NCI-H748 (cell line): ENCODE results near the gene LIPT2.
A peak's percentile ranks its signal among the peaks of the same experiment; 100 is the strongest.

Experiments
- DNase-seq: peaks from one replicate; lab custom pipeline; 2025; ENCODE audit not compliant: unreplicated experiment; lab: John Stamatoyannopoulos, UW

The LIPT2 gene

DNA sequence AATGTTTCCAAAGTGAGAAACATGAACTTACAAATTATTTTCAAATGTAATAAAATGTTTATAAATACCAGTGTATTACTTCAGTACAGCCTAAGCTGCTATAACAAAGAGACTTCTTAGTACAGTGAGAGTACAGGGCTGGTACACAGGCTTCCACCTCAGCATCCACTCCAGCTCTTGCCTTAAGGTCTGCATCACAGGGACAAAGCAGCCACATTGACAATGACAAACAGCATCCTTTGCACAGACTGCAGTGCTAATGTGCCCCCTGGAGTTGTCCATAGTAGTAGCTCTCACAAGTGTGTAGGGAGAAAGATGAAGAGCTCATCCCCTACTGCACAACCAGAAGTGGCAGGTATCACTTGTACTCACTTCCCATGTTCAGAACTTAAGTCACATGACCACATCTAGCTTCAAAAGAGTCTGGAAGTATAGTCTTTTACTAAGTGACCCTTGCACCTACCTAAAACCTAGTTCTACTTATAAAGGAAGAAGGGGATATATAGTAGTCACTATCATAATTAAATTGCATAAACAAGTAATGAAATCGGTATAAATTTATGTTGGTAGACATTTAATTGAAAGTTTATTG lies 10.7 kb upstream of the LIPT2 start:
- no peak for DNase-seq

DNA sequence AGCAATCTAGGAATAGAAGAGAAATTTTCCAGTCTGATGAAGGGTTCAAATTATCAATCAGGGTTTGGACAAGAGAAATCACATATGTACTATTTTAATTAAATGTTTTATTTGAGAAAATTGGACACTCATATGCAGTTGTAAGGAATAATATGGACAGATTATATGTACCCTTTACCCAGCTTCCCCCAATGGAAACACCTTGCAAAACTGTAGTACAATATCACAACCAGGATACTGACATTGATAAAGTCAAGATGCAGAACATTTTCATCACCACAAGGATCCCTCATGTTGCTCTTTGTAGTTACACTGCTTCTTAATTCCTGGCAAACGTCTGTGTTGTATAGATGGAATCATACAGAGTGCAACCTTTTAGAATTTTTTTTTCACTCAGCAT lies 1.4 kb upstream of the LIPT2 start:
- no peak for DNase-seq

DNA sequence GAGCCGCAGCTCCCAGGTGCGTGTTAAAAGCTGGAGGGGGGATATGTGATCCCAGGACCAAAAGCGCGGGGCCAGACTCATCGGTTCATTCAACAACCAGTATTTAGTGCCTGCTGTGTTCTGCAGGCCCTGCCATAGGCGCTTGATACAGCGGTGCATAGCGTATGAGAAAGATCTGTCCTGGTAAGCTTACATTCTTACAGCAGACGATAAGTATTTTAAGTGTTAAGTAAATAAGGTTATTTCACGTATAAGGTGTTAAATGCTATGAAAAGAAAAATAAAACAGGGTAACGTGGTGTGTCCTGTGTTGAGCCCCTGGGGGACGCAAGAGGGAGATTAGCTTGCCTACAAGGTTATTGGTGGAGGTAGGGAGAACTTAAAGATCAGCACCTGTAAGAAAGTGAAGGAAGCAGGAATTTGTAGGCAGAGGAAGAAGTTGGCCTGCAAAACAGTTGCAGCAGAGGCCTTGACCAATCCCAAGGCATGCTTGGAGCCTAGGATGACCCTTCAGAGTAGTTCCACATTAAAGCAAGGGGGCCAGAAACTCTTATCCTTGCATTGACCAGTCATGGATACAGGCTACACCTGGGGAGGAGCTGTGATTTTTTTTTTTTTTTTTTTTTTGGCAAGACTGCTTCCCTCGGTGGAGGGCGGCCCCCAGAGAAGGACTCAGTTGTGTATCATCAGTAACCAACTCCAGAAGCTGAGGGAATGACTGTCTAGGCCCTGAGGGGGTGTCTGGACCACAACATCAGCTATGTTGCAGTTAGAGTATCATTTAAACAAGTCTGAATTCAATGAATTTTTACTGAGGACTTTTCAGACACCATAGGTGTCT lies 487 bp upstream of the LIPT2 start:
- DNase-seq: peak; percentile 92

DNA sequence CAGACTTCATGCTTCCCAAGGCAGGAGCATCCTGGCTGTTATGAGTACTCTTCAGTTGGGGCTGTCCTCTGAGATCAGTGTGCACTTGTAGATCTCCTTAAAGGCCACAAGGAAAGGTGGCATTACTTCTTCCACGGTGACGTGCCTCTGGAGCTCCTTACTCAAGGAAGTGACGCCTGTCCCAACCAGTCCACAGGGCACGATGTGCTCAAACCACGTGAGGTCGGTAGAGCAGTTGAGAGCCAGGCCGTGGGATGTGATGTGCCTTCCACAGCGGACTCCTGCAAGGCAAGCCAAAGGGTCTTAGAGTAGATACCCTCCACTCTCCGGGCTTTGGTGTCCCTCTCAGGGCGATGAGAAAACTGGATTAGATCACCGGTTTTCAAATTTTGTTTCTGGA lies 1.4 kb downstream of the LIPT2 start:
- no peak for DNase-seq

DNA sequence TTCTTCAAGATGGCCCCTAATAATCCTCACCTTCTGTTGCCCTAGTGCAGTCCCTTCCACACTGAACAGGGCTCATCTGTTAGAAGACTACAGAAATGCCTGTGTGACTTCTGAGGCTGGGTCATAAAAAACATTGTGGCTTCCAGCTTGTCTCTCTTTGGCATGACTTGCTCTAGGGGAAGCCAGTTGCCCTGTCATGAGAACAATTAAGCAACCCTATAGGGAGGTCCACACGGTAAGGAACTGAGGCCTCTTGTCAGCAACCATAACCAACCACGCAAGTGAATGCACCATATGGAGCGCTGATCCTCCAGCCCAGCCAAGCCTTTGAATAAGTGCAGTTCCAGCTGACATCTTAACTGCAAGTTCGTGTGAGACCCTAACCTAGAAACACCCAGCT lies 2.6 kb downstream of the LIPT2 start:
- no peak for DNase-seq

DNA sequence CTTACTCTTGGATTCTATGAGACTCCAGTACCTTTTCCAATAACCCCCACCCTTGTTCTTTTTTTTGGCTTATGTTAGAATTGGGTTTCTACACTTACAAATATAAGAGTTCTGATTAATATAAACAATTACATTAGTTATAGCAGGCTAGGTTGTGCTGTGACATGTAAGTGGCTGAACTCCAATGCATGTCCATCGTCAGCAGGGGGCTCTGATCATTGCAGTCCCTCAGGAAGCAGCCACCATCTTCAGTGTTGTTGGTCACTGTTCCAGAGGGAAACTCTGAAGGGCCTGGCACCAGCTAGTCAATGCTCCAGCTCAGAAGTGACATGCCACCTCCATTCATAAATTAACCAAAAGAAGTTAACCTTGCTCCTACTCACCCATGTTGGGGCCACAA lies 5.6 kb downstream of the LIPT2 start:
- DNase-seq: peak; percentile 13

DNA sequence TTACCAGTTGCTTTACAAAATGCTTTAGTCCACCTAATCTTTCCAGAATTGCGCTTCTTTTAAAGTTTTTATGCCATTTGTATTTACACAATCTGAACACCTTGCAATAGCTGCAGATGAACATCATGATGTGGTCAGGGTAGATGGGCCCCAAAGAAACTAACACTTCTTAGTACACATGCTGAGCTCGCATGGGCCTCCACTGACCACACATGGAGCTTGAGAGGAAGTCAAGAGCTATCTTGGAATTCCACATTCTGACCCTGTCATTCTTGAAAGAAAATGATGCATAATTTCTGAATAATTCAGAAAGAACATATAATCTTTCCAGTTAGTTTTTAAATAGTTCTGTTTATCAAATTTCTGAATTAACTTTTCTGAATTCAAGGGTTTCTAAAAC lies 7.7 kb downstream of the LIPT2 start:
- DNase-seq: no peak

DNA sequence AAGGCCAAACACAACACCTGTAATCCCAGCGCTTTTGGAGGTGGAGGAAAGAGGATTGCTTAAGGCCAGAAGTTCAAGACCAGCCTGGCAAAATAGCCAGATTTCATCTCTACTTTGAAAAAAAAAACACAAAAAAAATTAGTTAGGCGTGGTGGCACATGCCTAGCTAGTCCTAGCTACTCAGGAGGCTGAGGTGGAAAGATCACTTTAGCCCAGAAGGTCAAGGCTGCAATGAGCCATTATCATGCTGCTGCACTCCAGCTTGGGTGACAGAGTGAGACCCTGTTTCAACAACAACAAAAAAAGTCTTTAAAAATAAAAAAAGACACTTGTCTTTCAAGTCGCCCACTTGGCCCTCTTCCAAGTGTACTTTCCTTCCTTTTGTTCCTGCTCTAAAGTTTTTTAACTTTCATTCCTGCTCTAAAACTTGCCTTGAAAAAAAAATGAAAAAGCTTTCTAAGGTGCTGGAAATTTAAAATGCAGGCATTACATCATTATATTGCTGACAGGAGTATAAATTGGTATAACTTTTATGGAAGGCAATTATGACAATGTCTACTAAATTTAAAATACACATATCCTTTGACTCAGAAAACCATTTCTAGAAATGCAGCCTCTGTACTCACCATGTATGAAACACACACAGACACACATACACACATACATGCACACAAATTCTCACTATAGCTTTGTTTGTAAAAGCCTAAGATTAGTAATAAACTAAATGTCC lies 12.7 kb downstream of the LIPT2 start:
- no peak for DNase-seq

DNA sequence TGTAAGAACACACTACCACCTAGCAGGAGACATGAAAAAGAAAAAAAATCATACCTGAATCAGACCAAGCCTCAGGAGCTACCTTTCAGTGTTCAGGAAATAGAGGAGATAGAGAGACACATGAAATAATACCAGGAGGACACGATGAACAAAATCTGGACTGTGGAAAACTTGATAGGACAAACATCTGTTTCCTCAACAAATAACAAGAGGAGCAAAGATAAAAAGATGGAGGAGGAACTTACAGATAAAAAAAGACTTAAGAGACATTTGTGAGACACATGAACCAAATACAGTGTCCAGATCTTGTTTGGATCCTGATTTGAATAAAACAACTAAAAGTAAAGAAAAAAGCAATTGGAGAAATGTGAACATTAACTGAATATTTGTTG lies 13.8 kb downstream of the LIPT2 start:
- no peak for DNase-seq

DNA sequence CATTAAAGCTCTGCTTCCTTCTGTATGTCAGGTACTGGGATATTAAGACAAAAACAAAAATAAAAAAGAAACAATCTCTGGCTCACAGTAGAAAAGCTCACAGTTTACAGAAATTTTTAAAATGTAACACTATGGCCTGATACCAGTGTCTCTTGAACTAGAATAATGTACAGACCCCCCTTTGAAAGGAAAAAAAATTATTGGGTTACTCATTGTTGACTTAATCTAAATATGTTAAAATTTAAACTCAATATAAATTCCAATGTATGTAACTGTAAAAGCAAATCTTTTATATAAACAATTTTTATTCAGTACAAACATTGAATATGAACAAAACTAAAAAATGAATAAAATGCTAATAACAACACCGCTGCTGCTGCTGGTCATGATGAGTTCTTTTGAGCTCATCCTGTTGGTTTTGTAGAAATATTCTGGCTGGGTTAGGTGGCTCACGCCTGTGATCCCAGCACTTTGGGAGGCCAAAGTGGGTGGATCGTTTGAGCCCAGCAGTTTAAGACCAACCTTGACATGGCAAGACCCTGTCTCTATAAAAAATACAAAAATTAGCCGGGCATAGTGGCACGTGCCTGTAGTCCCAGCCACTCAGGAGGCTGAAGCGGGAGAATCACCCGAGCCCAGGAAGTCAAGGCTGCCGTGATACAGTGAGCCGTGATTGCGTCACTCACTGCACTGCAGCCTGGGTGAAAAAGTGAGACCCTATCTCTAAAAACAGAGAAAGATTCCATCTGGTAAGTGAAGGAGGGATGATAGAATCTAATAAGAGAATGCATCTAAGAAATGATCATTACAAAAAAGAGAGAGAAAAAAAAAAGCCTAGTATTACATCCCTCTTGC lies 14.4 kb downstream of the LIPT2 start:
- no peak for DNase-seq

DNA sequence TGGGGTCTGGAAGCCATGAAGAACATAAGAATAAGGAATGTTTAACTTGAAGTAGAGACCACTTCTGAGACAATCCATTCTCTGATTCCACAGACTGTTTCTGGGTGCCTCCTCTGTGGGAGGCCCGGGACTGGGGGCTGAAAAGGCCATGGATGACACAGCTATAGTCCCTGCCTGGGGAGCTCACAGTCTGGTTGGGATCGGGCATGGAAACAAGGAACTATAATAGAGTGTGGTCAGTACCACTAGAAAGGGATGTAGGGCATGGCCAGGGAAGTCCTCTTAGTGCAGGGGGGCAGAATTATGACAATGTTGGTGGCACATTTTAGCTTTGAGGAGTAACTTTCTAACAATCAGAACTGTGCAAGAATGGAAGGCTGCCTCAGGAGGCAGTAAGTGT lies 17.0 kb downstream of the LIPT2 start:
- DNase-seq: no peak

DNA sequence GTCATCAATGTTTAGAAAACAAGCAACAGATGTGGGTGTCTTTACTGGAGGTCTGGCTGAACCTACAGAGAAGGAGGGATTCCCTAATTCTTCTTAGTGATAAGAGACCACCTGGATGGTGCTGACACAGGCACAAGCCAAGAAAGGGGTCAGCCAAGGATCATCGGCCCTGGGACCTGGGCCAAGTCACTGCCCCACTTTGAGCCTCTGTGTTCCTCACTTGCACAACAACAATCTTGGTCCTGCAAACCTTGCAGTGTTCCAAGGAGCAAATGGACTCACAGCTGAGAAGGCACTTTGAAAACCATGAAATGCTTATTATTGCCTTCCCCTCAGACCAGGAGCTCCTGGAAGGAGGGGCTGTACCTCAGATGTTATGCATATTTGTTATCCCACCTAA lies 19.2 kb downstream of the LIPT2 start:
- DNase-seq: no peak

DNA sequence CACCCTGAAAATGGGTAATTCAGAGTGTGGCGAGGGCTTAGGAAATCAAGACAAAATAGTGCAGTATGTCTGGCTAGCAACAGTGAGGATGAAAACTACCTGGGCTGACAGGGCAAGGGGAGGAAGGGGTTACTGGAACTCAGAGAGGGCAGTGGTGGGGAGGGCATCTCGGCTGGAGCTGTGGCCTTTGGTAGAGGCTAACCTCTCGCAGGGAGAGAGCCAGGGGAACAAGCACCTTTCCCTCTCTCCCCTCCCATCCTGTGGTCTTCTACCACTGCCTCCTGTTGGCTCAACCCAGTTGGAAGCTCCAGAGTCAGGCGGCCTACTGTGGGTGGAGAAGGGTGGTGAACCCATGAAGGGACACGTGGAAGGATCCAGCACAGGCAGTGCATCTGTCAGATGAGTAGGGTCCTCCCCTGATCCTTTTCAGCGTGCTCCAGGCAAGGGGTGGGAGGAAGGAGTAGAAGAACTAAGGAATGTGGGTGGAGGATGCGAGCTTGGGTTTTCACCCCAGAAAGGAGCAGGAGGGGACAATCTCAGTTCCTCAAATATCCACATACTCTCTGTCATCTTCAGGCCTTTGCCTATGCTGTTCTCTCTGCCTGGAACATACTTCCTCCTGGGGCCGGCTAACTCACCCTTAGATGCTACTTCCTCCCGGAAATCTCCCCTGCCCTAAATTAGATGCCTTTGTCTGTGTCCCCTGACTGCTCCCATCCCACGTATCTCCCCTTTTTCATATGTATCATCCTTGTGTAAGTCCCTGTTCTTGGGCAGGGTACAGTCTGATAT lies 19.9 kb downstream of the LIPT2 start:
- DNase-seq: no peak

DNA sequence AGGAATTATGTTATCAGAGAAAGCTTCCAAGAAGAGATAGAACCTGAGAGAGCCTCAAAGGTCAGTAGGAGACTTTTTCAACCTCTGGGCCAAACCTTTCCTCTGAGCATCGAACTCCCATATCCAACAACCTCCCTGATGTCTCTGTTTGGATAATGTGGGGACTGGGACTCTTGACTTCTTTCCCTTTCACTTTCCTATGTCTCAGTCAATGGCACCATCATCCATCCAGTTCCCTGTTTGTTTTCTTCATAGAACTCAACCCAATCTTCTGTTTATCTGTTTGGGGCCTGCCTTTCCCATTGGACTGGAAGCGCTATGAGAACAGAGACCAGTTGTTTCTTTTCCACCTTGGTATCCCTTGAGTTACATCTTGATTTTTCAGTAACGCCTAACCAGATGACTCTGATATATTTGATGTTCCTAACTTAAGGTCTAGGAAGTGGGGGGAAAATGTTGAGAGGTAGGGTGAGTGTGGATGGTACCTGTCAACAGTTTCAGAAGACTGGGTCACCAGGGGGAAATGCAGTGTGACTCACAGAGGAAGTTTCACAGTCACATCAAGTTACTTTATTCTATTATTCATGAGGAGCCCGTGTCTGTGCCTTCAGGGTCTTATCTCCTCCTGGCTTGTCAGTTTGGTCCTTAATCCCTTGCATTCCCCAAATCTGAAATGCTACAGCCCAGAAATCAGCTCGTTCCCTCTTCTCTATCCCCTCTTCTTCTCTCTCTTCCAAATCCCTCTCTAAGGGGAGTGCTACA lies 21.7 kb downstream of the LIPT2 start:
- no peak for DNase-seq

DNA sequence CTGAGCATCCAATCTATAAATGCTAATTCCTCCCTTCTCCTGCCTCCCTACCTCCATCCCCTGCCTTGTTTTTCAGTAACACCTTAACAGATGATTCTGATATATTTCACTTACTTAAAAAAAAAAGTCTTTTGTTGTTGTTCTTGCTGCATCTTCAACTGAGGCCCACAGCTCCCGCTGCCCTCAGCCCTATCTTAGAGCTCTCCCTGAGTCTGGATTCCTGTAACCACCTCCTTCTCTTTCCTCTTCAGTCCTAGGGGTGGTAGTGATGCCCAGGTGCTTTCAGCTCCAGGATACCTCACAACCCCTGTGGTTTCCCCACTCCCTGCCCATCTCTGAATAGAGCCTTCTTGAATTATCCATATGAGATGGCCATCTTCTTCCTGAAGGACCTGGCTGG lies 22.5 kb downstream of the LIPT2 start:
- no peak for DNase-seq

DNA sequence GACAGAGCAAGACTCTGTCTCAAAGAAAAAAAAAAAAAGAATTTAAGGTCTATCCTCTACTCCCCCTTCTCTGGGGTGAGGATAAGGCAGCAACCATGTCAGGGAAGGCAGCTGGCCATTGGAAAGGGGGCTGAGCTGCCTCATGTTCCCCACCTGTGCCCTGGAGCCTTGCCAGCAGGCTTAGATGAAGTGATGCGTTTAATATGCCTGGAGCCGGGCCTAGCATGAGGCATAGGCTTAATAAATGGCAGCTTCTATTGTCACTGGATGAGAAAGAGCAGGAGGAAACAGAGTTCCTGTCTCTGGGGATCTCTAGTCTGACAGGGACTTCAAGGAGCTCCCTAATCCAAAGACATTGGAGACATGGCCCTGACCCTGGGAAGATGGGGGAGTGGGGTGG lies 23.0 kb downstream of the LIPT2 start:
- peak; percentile 5 for DNase-seq

DNA sequence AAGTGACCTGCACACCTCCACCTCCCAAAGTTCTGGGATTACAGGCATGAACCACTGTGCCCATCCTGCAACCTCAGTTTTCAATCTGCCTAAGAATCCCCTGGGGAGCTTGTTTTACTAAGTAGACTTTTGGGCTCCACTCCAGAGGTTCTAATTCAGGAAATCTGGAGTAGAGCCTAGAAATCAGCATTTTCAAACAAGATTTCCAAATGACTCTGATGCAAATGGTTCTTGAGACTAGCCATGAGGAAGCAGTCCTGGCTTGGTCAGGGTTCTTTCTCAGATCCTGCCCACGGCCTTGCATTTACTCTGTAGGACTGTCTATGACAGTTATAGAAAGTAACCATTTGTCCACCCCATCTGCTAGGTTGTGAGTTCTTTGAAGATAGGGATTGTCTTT lies 24.6 kb downstream of the LIPT2 start:
- DNase-seq: no peak

DNA sequence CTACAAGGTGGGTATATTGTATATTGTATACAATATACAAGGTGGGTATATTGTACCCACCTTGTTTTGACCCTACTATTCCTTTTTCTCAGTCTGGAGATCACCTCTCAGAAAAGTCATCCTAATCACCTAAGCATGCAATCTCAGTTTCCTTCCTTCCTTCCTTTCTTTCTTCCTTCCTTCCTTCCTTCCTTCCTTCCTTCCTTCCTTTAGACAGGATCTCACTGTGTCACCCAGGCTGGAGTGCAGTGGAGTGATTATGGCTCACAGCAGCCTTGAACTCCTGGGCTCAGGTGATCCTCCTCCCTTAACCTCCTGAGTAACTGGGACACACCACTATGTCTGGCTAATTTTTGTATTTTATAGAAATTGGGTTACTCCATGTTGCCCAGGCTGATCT lies 25.0 kb downstream of the LIPT2 start:
- no peak for DNase-seq

DNA sequence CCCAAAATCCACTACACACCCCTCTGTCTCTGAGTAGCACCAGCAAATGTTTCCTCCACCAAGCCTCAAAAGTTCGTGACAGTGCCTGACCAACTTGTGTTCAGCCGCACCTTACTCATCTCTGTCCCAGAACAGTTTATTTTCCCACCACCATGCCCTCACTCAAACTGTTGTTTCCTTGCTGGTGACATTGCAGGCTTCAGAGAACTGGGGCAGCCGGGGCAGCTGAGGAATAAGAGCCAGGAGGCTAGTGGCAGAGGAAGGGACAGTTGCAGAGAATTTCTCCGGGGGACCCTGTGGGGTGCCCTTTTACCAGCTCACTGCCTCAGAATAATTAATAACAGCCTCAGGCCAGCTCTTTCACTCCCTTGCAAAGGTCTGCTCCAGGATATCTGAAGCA lies 25.5 kb downstream of the LIPT2 start:
- DNase-seq: no peak
